ENCODE results near the gene FTSJ1. TPM values are rescaled to one million over a fixed set of nuclear protein-coding genes. Genes with fewer than 3 reads are reported as not detected.

Gene FTSJ1
- total RNA-seq, 4 donors from 2014 or later: 35.7 to 49.4 (median 36.3) TPM

GRCh38 chrX:48492293-48492910 lies 16.4 kb downstream of the FTSJ1 start:
- TF ChIP-seq, protein P1, sequence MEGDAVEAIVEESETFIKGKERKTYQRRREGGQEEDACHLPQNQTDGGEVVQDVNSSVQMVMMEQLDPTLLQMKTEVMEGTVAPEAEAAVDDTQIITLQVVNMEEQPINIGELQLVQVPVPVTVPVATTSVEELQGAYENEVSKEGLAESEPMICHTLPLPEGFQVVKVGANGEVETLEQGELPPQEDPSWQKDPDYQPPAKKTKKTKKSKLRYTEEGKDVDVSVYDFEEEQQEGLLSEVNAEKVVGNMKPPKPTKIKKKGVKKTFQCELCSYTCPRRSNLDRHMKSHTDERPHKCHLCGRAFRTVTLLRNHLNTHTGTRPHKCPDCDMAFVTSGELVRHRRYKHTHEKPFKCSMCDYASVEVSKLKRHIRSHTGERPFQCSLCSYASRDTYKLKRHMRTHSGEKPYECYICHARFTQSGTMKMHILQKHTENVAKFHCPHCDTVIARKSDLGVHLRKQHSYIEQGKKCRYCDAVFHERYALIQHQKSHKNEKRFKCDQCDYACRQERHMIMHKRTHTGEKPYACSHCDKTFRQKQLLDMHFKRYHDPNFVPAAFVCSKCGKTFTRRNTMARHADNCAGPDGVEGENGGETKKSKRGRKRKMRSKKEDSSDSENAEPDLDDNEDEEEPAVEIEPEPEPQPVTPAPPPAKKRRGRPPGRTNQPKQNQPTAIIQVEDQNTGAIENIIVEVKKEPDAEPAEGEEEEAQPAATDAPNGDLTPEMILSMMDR (IDR thresholded peaks at IDR 0.05; ENCODE audit: low read depth): no peak

DNA sequence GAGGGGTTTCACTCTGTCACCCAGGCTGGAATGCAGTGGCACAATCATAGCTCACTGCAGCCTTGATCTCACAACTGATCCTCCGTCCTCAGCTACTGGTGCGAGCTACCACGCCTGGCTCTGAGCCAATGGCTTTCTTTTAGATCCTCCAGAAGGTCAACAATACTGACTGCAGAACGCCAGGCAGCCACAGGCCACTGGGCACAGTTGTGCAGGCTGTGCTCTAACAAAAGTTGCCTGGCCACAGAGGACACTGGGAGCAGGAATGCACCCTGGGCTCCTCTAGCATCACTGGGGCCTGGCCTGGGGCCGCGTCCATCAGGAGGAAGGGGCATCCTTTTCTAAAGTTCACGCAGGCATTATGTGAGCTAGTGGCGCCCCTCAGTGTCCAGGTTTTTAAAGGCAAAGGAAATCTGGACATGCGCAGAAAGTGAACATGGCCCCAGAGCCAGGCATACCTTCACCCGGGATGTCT lies 17.9 kb downstream of the FTSJ1 start:
- TF ChIP-seq, protein P1 (IDR thresholded peaks at IDR 0.05; ENCODE audit: low read depth): no peak

DNA sequence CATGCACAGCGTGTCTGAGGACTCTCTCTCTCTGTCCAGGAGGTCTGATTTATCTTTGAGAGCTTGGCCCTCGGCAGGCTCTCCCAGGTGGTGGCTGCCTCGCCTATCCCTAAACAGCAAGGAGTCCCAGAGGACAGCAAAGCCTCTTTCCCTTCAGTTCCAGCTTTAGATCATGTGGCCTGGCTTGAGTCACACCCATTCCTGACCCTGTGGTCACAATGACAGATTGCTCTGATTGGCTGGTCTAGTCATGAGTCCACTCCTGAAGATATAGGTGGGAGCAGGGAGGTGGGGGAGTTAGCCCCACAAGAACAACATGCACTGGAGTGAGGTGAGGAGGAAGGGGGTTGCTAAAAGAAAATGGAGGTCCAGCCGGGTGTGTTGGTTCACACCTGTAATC lies 20.7 kb downstream of the FTSJ1 start:
- TF ChIP-seq, protein P1 (IDR thresholded peaks at IDR 0.05; ENCODE audit: low read depth): no peak

DNA sequence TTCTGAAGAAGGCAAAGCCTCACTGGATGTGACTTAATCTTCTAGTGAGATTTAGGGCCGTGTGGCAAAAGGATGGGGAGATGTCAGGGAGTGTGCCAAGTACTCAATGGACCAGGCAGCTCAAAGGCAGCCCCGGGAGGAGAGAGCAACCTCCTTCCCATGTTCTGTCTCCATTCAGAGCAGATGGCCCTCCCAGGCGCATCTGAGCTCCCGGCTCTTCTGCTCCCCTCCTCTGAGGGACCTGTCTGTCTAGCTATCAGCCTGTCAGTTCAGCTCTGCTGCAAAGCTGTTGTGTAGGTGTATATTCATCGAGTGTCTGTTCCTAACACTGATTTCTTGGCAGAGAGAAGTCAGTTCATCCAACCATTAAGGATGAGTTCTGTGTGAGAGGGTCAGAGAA lies 21.9 kb downstream of the FTSJ1 start:
- TF ChIP-seq, protein P1 (IDR thresholded peaks at IDR 0.05; ENCODE audit: low read depth): no peak

DNA sequence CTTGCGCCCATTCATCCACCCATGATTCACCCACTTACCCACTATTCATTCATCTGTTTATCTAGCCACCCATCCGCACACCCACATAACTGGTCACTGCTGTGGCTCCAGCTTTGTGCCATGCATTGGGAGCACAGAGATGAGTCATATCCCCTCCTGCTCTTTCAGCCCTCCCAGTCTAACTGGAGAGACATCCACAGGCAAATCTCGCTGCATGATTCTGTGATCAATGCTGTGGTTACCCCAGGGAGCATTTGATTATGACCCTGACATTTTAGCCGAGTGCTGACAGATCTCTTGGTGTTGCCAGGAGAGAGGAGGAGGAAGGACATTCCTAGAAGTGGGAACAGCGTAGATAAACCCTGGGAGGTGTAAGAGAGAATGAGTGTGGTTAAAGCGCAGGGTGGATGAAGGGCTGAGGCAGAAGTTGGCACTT lies 22.4 kb downstream of the FTSJ1 start:
- TF ChIP-seq, protein P1 (IDR thresholded peaks at IDR 0.05; ENCODE audit: low read depth): no peak

- TF ChIP-seq, protein P1 (IDR thresholded peaks at IDR 0.05; ENCODE audit: low read depth): no peak
Observed at GRCh38 chrX:48504261-48504660, 28.3 kb downstream of the FTSJ1 start.

DNA sequence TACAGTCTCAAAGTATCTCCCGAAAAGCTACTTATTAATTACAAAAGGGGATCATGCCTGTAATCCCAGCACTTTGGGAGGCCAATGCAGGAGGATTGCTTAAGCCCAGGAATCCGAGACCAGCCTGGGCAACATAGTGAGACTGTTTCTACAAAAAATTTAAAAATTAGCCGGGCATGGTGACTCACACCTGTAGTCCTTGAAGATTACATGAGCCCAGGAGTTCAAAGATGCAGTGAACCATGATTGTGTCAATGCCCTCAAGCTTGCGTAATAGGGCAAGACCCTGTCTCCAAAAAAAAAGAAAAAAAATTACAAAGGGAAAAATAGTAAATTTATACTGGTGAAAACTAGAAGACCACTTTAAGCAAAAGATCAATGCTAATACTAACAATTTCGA lies 29.5 kb downstream of the FTSJ1 start:
- TF ChIP-seq, protein P1 (IDR thresholded peaks at IDR 0.05; ENCODE audit: low read depth): no peak

Data from subcutaneous adipose tissue (tissue), 4 donors.